NCI-H524 treated with DMSO at 0.1 percent for 48 hours (cell line): Measurements from ENCODE around the gene SCAMP4.
"Not testable (repeated sequence)": the region's sequence is repeated elsewhere in the genome, so short reads cannot be mapped to it uniquely, and the experiment has no call there.

Source experiments
- DNase-seq: peaks from one replicate; lab custom pipeline; 2025; lab: John Stamatoyannopoulos, UW

Gene SCAMP4

DNA sequence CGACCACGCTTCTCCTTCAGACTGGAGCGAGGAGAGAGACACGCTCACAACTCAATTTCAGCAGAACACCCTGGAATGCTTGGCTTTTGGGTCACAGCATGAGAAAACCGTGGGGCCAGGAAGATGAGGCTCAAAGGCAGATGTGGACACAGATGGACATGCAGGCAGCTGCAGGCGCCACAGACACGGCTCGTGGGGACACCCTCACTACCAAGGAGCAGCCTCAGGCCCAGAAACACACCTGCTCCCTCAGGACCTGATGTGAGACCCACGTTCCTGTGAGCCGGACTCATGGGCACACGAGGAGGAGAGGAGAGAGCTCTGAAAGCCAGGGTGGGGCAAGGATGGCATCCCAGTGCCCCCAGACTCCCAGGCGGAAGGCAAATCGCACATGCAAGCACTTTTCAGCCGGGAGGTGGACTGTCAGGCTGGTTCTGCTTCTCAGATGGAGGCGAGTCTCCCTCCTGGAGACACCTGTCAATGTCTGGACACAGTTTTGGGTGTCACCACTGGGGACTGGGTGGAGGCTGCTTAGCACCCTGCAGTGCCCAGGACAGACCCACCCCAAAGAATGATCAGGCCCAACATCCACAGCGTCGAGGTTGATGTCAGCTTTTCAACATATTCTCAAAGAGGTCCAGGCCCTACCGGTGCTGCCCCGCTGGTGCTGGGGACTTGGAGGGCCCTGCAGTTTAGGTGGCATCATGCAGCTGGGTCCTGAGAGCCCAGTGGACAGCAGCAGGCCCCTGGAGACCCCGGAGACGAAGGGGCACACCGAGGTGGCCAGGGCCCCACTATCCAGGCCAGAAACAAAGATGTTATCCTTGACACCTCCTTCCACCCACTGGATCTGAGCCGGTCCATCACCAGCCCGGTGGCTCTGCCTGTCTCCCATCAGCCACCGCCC lies 22.2 kb upstream of the SCAMP4 start:
- DNase-seq, result no peak

DNA sequence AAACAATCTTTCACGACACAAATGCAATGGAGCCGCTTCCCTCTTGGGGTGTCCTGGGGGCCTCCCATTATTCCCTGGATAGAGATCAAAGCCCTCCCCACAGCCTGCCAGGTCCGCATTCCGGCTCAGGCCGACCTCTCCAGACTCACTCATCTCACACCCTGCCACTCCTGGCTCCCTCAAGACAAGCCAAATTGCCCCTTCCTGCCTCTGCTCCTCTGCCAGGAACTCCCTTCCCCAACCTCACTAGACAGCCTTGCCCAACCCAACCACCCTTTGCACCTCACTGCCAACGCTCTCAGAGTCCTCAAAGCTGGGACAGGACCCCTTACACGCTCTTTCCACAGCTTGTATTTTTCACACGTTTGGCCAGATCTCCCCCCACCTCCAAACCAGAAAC lies 21.4 kb upstream of the SCAMP4 start:
- DNase-seq, result no peak

DNA sequence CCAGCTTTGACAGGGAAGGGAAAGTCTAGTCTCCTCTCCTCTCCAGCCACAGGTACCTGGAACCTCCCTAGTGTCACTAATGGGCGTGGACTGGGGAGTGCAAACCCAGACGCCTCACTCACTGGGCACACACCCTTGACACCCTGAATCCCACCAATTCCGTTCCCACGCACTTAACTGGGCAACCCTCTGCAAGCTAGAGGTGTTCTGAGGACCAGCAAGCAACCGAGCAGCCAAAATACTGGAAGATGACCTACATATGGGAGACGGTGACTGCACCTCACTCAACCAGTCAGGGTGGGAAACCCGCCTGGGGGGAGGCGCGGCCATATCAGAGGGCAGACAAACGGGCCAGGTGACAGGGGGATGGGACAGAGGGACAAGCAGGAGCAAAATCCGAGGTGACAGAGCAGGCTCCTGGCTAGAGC lies 20.9 kb upstream of the SCAMP4 start:
- DNase-seq, result no peak

- no peak for DNase-seq
Measured at GRCh38 chr19:1884719-1885334, 20.4 kb upstream of the SCAMP4 start.

DNA sequence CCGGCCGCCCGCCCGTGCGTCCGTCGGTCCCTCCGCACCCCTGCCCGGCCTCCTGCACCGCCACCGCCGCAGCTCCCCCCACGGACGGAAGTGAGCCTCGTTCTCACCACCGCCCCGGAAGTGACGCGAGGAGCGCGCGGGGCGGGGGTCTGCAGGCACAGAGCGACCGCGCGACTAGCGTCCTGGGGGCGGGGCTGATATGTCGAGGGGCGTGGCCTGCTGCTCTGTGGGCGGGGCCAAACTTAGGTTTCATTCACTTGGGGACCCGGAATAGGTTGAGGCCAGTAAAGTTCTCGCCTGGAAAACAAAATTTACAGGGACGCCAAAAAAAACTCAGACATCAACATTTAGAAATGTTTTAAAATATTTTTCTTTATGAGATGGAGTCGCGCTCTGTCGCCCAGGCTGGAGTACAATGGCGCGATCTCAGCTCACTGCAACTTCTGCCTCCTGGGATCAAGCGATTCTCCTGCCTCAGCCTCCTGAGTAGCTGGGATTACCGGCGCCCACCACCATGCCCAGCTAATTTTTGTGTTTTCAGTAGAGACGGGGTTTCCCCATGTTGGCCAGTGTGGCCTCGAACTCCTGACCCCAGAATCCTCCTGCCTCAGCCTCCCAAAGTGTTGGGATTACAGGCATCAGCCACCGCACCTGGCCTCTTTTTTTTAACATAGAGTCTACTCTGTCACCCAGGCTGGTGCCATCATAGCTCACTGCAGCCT lies 19.6 kb upstream of the SCAMP4 start, which contains the start of gene ABHD17A:
TSS of gene ABHD17A (minus strand) at position 99 of the 722 bp plus-strand sequence. CDS start 3,930 bp downstream, outside the sequence.
- peak; percentile 64 for DNase-seq

DNA sequence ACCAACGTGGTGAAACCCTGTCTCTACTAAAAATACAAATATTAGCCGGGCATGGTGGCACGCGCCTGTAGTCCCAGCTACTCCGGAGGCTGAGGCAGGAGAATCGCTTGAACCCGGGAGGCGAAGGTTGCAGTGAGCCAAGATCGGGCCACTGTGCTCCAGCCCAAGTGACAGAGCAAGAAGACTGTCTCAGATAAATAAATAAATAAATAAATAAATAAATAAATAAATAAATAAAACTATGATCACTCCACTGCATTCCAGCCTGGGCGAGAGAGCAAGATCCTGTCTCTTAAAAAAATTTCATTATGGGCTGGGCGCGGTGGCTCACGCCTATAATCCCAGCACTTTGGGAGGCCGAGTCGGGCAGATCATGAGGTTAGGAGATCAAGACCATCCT lies 18.8 kb upstream of the SCAMP4 start:
- not testable (repeated sequence) for DNase-seq

- DNase-seq, result no peak
Measured at GRCh38 chr19:1888385-1888784, 16.8 kb upstream of the SCAMP4 start.

- DNase-seq, result no peak
Measured at GRCh38 chr19:1889907-1890306, 15.3 kb upstream of the SCAMP4 start.

GRCh38 chr19:1893791-1894190 lies 11.4 kb upstream of the SCAMP4 start:
- DNase-seq, result no peak

DNA sequence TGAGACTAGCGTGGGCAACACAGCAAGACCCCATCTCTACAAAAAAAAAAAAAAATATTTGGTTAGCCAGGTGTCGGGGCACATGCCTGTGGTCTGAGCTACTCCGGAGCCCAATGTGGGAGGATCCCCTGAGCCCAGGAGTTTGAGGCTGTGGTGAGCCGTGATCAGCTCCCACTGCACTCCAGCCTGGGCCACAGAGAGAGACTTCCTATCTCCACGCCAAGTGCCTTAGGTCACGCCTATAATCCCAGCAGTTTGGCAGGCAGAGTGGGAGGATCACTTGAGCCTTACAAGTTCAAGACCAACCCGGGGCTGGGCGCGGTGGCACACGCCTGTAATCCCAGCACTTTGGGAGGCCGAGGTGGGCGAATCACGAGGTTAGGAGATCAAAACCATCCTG lies 8.7 kb upstream of the SCAMP4 start:
- DNase-seq, result no peak

DNA sequence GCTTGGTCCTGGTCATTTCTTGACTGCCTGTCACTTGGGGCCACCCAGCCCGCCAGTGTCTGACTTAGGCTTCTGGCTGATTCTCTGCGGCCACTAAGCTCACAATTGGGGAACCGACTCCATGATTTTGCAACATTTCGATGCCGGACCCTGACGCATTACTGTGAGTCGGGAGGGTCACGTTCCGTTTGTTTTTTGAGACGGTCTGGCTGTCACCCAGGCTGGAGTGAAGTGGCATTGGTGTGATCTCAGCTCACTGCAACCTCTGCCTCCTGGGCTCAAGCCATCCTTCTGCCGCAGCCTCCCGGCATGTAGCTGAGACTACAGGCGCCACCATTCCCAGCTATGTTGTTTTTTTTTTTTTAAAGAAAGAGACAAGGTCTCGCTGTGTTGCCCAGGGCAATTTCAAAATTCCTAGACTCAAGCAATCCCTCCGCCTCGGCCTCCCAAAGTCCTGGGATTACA lies 3.2 kb upstream of the SCAMP4 start:
- DNase-seq, result no peak

- no peak for DNase-seq
Measured at GRCh38 chr19:1902923-1903322, 2.3 kb upstream of the SCAMP4 start.

DNA sequence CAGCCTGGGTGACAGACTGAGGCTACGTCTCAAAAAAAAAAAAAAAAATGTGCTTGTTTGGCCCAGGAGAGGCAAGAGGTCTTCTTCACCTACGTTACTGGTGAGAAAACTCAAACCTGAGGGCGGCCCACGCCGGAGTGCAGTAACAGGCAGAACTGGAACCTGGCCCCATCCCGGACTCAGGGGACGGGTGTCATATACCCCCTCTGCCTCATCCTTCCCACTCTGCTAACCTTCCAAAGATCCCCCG lies 414 bp upstream of the SCAMP4 start:
- DNase-seq, result no peak

DNA sequence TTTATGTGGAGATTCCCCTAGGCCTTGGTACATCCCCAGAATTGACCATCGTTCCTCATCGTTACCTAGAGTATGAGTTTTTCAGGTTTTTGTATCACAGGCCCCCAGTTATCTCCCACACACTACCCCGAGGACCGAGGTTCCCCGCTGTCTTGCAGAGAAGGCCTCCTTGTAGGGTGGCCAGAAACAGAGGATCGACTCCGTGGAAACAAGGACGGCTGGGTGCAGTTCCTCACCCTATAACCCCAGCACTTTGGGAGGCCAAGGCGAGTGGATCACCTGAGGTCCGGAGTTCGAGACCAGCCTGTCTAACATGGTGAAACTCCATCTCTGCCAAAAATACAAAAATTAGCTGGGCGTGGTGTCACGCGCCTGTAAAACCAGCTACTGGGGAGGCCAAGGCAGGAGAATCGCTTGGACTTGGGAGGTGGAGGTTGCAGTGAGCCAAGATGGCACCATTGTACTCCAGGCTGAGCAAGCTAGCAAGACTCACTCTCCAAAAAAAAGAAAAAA lies 720 bp downstream of the SCAMP4 start:
- no peak for DNase-seq

DNA sequence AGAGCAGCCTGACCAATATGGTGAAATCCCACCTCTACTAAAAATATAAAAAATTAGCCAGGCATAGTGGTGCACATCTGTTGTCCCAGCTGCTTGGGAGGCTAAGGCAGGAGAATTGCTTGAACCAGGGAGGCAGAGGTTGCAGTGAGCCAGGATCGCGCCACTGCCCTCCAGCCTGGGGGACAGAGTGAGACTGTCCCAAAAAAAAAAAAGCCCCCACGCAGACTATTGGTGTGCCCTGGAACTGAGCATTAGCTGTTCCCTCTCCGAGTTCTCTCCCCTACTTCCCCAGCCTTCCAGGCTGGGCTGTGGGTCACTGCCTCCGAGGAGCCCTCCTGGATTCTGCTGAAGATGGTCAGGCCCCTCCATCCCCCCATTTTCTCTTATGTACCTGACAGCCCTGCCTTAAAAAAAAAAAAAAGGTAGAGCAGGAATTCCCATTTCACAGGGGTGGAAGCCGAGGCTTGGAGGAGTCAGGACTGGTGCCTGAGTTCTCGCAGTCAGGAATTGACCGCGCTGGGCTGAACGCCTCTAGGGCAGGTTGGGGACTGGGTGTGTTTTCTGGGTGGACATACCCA lies 1.9 kb downstream of the SCAMP4 start:
- no peak for DNase-seq

GRCh38 chr19:1907563-1908363 lies 2.6 kb downstream of the SCAMP4 start:
- DNase-seq, result no peak

DNA sequence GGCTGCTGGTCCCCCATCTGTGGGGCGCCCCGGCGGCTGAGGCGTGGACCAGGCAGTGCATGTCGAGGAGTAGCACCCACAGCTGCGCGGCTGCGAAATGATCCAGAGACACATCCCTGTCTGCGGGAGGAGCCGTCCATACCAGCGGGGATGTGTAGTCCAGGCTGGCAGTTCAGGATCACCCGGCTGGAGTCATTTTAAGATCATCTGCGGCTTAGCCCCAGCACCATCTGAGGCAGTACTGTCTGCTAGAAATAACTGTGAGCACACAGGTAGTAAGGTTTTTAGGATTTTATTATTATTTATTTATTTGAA lies 3.1 kb downstream of the SCAMP4 start:
- DNase-seq, result no peak

- DNase-seq, result no peak
Measured at GRCh38 chr19:1909761-1910080, 4.5 kb downstream of the SCAMP4 start.

DNA sequence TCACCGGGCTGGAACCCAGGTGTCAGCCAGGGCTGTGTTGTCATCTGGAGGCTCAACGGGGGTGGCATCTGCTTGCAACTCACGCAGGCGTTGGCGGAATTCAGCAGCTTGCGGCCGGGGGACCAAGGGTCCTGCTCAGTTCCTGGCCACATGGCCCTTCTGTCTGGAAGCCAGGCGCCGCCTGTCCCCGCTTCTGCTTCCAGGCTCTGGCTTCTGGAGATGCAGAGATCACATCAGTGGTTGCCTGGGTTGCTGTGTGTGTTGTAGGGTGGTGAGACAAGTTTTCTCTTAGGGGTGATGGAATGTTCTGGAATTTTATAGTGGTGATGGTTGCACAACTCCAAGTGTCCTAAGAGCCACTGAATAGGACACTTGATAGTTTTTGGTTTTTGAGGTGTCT lies 5.0 kb downstream of the SCAMP4 start:
- DNase-seq, result no peak

DNA sequence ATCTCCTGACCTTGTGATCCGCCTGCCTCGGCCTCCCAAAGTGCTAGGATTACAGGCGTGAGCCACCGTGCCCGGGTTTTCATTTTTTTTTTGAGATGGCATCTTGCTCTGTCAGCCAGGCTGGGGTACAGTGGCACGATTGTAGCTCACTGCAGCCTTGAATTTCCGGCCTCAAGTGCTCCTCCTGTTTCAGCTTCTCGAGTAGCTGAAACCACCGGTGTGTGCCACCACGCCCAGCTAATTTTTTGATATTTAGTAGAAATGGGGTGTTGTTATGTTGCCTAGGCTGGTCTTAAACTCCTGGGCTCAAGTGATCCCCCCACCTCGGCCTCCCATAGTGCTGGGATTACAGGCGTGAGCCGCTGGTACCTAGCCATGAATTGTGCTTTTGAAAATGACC lies 5.9 kb downstream of the SCAMP4 start:
- DNase-seq, result no peak

- no peak for DNase-seq
Measured at GRCh38 chr19:1911995-1912394, 6.8 kb downstream of the SCAMP4 start.
